Lung (tissue), 13 donors: ENCODE data around the gene EEF1AKMT4. TPM values are rescaled to one million over a fixed set of nuclear protein-coding genes. Genes with fewer than 3 reads are reported as not detected.

Source experiments
- ATAC-seq: fragments of 200-7000 bp; cut with Tn5 transposase; one replicate; pipeline ENCODE4 v1.9.1; 2020; ENCODE audit warnings: moderate number of reproducible peaks; ENCODE audit not compliant: insufficient read depth, low FRiP score
- DNase-seq, 3 donors: peaks; one replicate each; pipeline ENCODE4 v3.0.0-alpha.2; 2013 to 2017
- H3K27ac ChIP-seq, 2 donors: one replicate each; pipeline ENCODE4 v1.5.1; 2013; ENCODE audit warnings: mild to moderate bottlenecking in 2 of 2, moderate library complexity in 2 of 2, control low read depth in 1 of 2, inconsistent platforms in 1 of 2, low read depth in 1 of 2, low read length in 1 of 2
- H3K27me3 ChIP-seq, 3 donors: one replicate each; pipeline ENCODE4 v1.5.1; 2013; ENCODE audit warnings: low read length in 2 of 3; ENCODE audit not compliant: control insufficient read depth in 3 of 3, insufficient read depth in 3 of 3
- H3K36me3 ChIP-seq, 4 donors: one replicate each; pipeline ENCODE4 v1.5.1; 2013; ENCODE audit warnings: low read length in 4 of 4, mild to moderate bottlenecking in 1 of 4, moderate library complexity in 1 of 4; ENCODE audit not compliant: control insufficient read depth in 4 of 4, insufficient read depth in 4 of 4
- H3K4me1 ChIP-seq, 5 donors: one replicate each; pipeline ENCODE4 v1.5.1; 2013; ENCODE audit warnings: low read length in 5 of 5, mild to moderate bottlenecking in 2 of 5, moderate library complexity in 1 of 5; ENCODE audit not compliant: control insufficient read depth in 5 of 5, insufficient read depth in 5 of 5
- H3K4me3 ChIP-seq: one replicate; pipeline ENCODE4 v1.5.1; 2013; ENCODE audit warnings: mild to moderate bottlenecking, control low read depth, moderate library complexity
- H3K9ac ChIP-seq, 2 donors: one replicate each; pipeline ENCODE4 v1.5.1; 2013; ENCODE audit warnings: low read length in 2 of 2, control low read depth in 1 of 2; ENCODE audit not compliant: insufficient read depth in 1 of 2
- H3K9me3 ChIP-seq, 4 donors: one replicate each; pipeline ENCODE4 v1.5.1; 2013; ENCODE audit warnings: low read length in 3 of 4, mild to moderate bottlenecking in 1 of 4, moderate library complexity in 1 of 4; ENCODE audit not compliant: control insufficient read depth in 4 of 4, insufficient read depth in 3 of 4
- CTCF ChIP-seq: IDR thresholded peaks from 2 replicates; pipeline ENCODE4 v1.5.1; 2012; ENCODE audit warnings: mild to moderate bottlenecking; ENCODE audit errors: control extremely low read depth, extremely low read depth
- WGBS, 2 donors: extraction: QIAGEN DNeasy Blood & Tissue Kit; methylation state at CpG; one replicate each; pipeline ENCODE4 v1.1.7; 2013; 5-methylcytosine and 5-hydroxymethylcytosine counted together
- polyA plus RNA-seq, 2 donors: library from polyadenylated mRNA; stranded (reverse); fragments of 200-250 nt; gene quantifications; one replicate each; pipeline ENCODE4 v1.2.1, GENCODE V29; 2013
- small RNA-seq: library from RNA; depleted of rRNA; stranded (forward); fragments of <200 nt; gene quantifications from one replicate; pipeline ENCODE3, GENCODE V24; 2014; ENCODE audit warnings: low replicate concordance
- total RNA-seq, 2 donors: library from RNA; depleted of rRNA in 1 of 2; stranded (reverse); fragments of >200 nt in 1 of 2; gene quantifications; one replicate each; pipeline ENCODE4 v1.2.1, GENCODE V29; 2014 to 2021
- donor health status: control.
- donor health status: control.
- donor health status: Bipolar disorder and iron deficiency.
- donor health status: healthy.
- donor health status: DM: yes; HTN: yes; CAD: no.

Gene EEF1AKMT4
- total and polyA plus RNA-seq, 4 donors: 2.3 to 12.2 (median 4.9) TPM

GRCh38 chr3:184305577-184305976 is 56.1 kb downstream of the EEF1AKMT4 start:
- Histone ChIP-seq H3K9me3 (no peaks in the 10 kb centered on the region), H3K9ac (no peak overlapping the region), H3K27ac (no peak overlapping the region), H3K27me3 (no peaks in the 10 kb centered on the region), H3K36me3 (peaks cover 49 to 65% (median 61%) of the 10 kb centered on the region in 4 donors), H3K4me1 (no peaks in the 10 kb centered on the region), H3K4me3 (no peak overlapping the region)
- 44 to 71% methylated on average over 1 of the region's 1 CpG for WGBS, 2 donors
- no peak for TF ChIP-seq CTCF
- DNase-seq (peak in 1 of 3 donors; percentile 3), ATAC-seq (no peak)

GRCh38 chr3:184306341-184306972 is 57.0 kb downstream of the EEF1AKMT4 start:
- H3K27me3 ChIP-seq: no peaks in the 10 kb centered on the region
- peaks cover 49 to 60% (median 55%) of the 10 kb centered on the region in 4 donors for H3K36me3 ChIP-seq
- no peaks in the 10 kb centered on the region for H3K4me1 ChIP-seq
- H3K4me3 ChIP-seq: no peak overlapping the region
- TF ChIP-seq CTCF: no peak
- ATAC-seq: no peak
- no peak overlapping the region for H3K27ac ChIP-seq
- H3K9ac ChIP-seq: no peak overlapping the region
- DNase-seq: no peak
- no peaks in the 10 kb centered on the region for H3K9me3 ChIP-seq
- WGBS, 2 donors: 95 to 97% methylated on average over 4 of the region's 4 CpGs

- no peak for DNase-seq
- H3K4me3 ChIP-seq: no peak overlapping the region
- TF ChIP-seq CTCF: no peak
- no peaks in the 10 kb centered on the region for H3K27me3 ChIP-seq
- H3K4me1 ChIP-seq: no peaks in the 10 kb centered on the region
- H3K9me3 ChIP-seq: no peaks in the 10 kb centered on the region
- H3K9ac ChIP-seq: no peak overlapping the region
- peaks cover 39 to 47% (median 45%) of the 10 kb centered on the region in 4 donors for H3K36me3 ChIP-seq
- no peak for ATAC-seq
- H3K27ac ChIP-seq: no peak overlapping the region
- WGBS, 2 donors: 95 to 96% methylated on average over 9 of the region's 9 CpGs
Measured at GRCh38 chr3:184307915-184308314, 58.4 kb downstream of the EEF1AKMT4 start.

Small RNA genes lying within 50 kb of the gene (small RNA-seq; reads per million reads assigned to genes)
- 0.06 reads per million for gene MIR1224

Other genes starting within 250 kb of the EEF1AKMT4 start
- gene ABCC5, start 231.8 kb upstream of the EEF1AKMT4 start, total RNA-seq: 10 to 100 TPM; 29.5 to 78.1 TPM
- 10 to 100 TPM; 12.1 to 12.4 TPM for gene ABCC5, start 231.8 kb upstream of the EEF1AKMT4 start, polyA plus RNA-seq
- gene HTR3D, start 217.9 kb upstream of the EEF1AKMT4 start, total RNA-seq: not detected
- gene HTR3D, start 217.9 kb upstream of the EEF1AKMT4 start, polyA plus RNA-seq: not detected
- gene HTR3C, start 196.6 kb upstream of the EEF1AKMT4 start, total RNA-seq: under 1 TPM in 1 of 2 donors, not detected in 1; 0.46 TPM
- under 1 TPM; 0.09 to 0.47 TPM for gene HTR3C, start 196.6 kb upstream of the EEF1AKMT4 start, polyA plus RNA-seq
- not detected for gene HTR3E, start 152.6 kb upstream of the EEF1AKMT4 start, total RNA-seq
- gene HTR3E, start 152.6 kb upstream of the EEF1AKMT4 start, polyA plus RNA-seq: not detected
- gene EIF2B5, start 114.3 kb upstream of the EEF1AKMT4 start, total RNA-seq: 10 to 100 TPM; 32.5 to 36.0 TPM
- gene EIF2B5, start 114.3 kb upstream of the EEF1AKMT4 start, polyA plus RNA-seq: 10 to 100 TPM; 39.7 to 43.2 TPM
- gene DVL3, start 94.3 kb upstream of the EEF1AKMT4 start, total RNA-seq: 10 to 100 TPM; 51.8 to 73.5 TPM
- gene DVL3, start 94.3 kb upstream of the EEF1AKMT4 start, polyA plus RNA-seq: 10 to 100 TPM; 37.8 to 39.9 TPM
- 100 to 1,000 TPM; 173 to 333 TPM for gene AP2M1, start 74.8 kb upstream of the EEF1AKMT4 start, total RNA-seq
- 100 to 1,000 TPM; 153 to 329 TPM for gene AP2M1, start 74.8 kb upstream of the EEF1AKMT4 start, polyA plus RNA-seq
- gene ABCF3, start 63.5 kb upstream of the EEF1AKMT4 start, total RNA-seq: 10 to 100 TPM; 44.7 to 81.8 TPM
- gene ABCF3, start 63.5 kb upstream of the EEF1AKMT4 start, polyA plus RNA-seq: 10 to 100 TPM; 47.5 to 51.4 TPM
- gene VWA5B2, start 20.1 kb upstream of the EEF1AKMT4 start, total RNA-seq: 1 to 10 TPM; 1.6 to 1.7 TPM
- under 1 TPM; 0.12 to 0.15 TPM for gene VWA5B2, start 20.1 kb upstream of the EEF1AKMT4 start, polyA plus RNA-seq
- 10 to 100 TPM; 24.7 to 54.8 TPM for gene ALG3, start 710 bp upstream of the EEF1AKMT4 start, total RNA-seq
- gene ALG3, start 710 bp upstream of the EEF1AKMT4 start, polyA plus RNA-seq: 10 to 100 TPM; 32.2 to 68.0 TPM
- under 1 TPM; 0.23 to 0.58 TPM for gene CAMK2N2, start 11.9 kb downstream of the EEF1AKMT4 start, total RNA-seq
- gene CAMK2N2, start 11.9 kb downstream of the EEF1AKMT4 start, polyA plus RNA-seq: under 1 TPM; 0.03 to 0.12 TPM
- under 1 TPM in 1 of 2 donors, not detected in 1; 0.15 TPM for gene ECE2, start 26.4 kb downstream of the EEF1AKMT4 start, total RNA-seq
- not detected for gene ECE2, start 26.4 kb downstream of the EEF1AKMT4 start, polyA plus RNA-seq
- 100 to 1,000 TPM; 119 to 214 TPM for gene PSMD2, start 49.6 kb downstream of the EEF1AKMT4 start, total RNA-seq
- 100 to 1,000 TPM in 1 of 2 donors, 10 to 100 TPM in 1; 78.7 to 222 TPM for gene PSMD2, start 49.6 kb downstream of the EEF1AKMT4 start, polyA plus RNA-seq
- gene EIF4G1, start 64.9 kb downstream of the EEF1AKMT4 start, total RNA-seq: 100 to 1,000 TPM; 211 to 419 TPM
- 100 to 1,000 TPM; 201 to 241 TPM for gene EIF4G1, start 64.9 kb downstream of the EEF1AKMT4 start, polyA plus RNA-seq
- 10 to 100 TPM; 15.8 to 21.4 TPM for gene FAM131A, start 87.9 kb downstream of the EEF1AKMT4 start, total RNA-seq
- gene FAM131A, start 87.9 kb downstream of the EEF1AKMT4 start, polyA plus RNA-seq: 10 to 100 TPM; 12.9 to 15.5 TPM
- 1 to 10 TPM; 5.7 to 8.7 TPM for gene CLCN2, start 111.9 kb downstream of the EEF1AKMT4 start, total RNA-seq
- 1 to 10 TPM; 2.7 to 5.0 TPM for gene CLCN2, start 111.9 kb downstream of the EEF1AKMT4 start, polyA plus RNA-seq
- gene POLR2H, start 112.0 kb downstream of the EEF1AKMT4 start, total RNA-seq: 10 to 100 TPM; 46.4 to 71.7 TPM
- gene POLR2H, start 112.0 kb downstream of the EEF1AKMT4 start, polyA plus RNA-seq: 100 to 1,000 TPM in 1 of 2 donors, 10 to 100 TPM in 1; 93.2 to 139 TPM
- under 1 TPM; 0.17 to 0.31 TPM for gene THPO, start 128.5 kb downstream of the EEF1AKMT4 start, total RNA-seq
- gene THPO, start 128.5 kb downstream of the EEF1AKMT4 start, polyA plus RNA-seq: under 1 TPM; 0.18 to 0.22 TPM
- gene CHRD, start 130.4 kb downstream of the EEF1AKMT4 start, total RNA-seq: 10 to 100 TPM in 1 of 2 donors, 1 to 10 TPM in 1; 6.7 to 16.7 TPM
- gene CHRD, start 130.4 kb downstream of the EEF1AKMT4 start, polyA plus RNA-seq: 1 to 10 TPM; 4.2 to 4.9 TPM